Superior temporal gyrus (tissue), 1 donor: ENCODE measurements around the gene GPX3.

Source experiments
- DNase-seq: peaks from one replicate; pipeline ENCODE4 v3.0.0-alpha.2; 2016; ENCODE audit errors: extremely low spot score

GPX3 gene

GRCh38 chr5:151012862-151013261 lies 7.5 kb upstream of the GPX3 start:
- no peak for DNase-seq

- no peak for DNase-seq
These were observed 5.6 kb upstream of the GPX3 start for GRCh38 chr5:151014680-151015343.

- DNase-seq = no peak
These were observed 4.3 kb upstream of the GPX3 start for GRCh38 chr5:151015974-151016587.

- no peak for DNase-seq
These were observed 3.7 kb upstream of the GPX3 start for GRCh38 chr5:151016700-151017099.

- DNase-seq = no peak
These were observed 2.5 kb upstream of the GPX3 start for GRCh38 chr5:151017897-151018296.

GRCh38 chr5:151018846-151019245 lies 1.5 kb upstream of the GPX3 start:
- no peak for DNase-seq

- no peak for DNase-seq
These were observed 1.1 kb upstream of the GPX3 start for GRCh38 chr5:151019331-151019730.

GRCh38 chr5:151021746-151022145 lies 1.4 kb downstream of the GPX3 start:
- DNase-seq = no peak

- DNase-seq = peak; percentile 32
These were observed 2.2 kb downstream of the GPX3 start for GRCh38 chr5:151022511-151023018.

GRCh38 chr5:151023047-151023615 lies 2.7 kb downstream of the GPX3 start:
- no peak for DNase-seq

- no peak for DNase-seq
These were observed 3.3 kb downstream of the GPX3 start for GRCh38 chr5:151023651-151024050.

- no peak for DNase-seq
These were observed 4.3 kb downstream of the GPX3 start for GRCh38 chr5:151024440-151025249.

- DNase-seq = no peak
These were observed 4.8 kb downstream of the GPX3 start for GRCh38 chr5:151025250-151025606.

GRCh38 chr5:151026088-151026487 lies 5.7 kb downstream of the GPX3 start:
- DNase-seq = no peak

- DNase-seq = no peak
These were observed 6.3 kb downstream of the GPX3 start for GRCh38 chr5:151026679-151027078.

- no peak for DNase-seq
These were observed 7.6 kb downstream of the GPX3 start for GRCh38 chr5:151027961-151028479.

GRCh38 chr5:151028717-151029116 lies 8.3 kb downstream of the GPX3 start:
- DNase-seq = no peak

- DNase-seq = no peak
These were observed 9.0 kb downstream of the GPX3 start for GRCh38 chr5:151029179-151030055.

GRCh38 chr5:151030056-151030336 lies 9.6 kb downstream of the GPX3 start:
- no peak for DNase-seq

GRCh38 chr5:151030379-151030778 lies 10.0 kb downstream of the GPX3 start:
- DNase-seq = no peak

- DNase-seq = no peak
These were observed 11.2 kb downstream of the GPX3 start for GRCh38 chr5:151031554-151031953.
